HCT116 (cell line): ENCODE data around the gene PDHX. TPM values are rescaled to one million over a fixed set of nuclear protein-coding genes. Genes with fewer than 3 reads are reported as not detected.
"Not testable (repeated sequence)": the region's sequence is repeated elsewhere in the genome, so short reads cannot be mapped to it uniquely, and the experiment has no call there.

Experiments used
- ATAC-seq: fragments of 200-7000 bp; cut with Tn5 transposase; 2 replicates; pipeline ENCODE4 v1.9.1; 2020; ENCODE audit warnings: mild to moderate bottlenecking, moderate library complexity
- BruUV-seq: library from RNA; stranded (reverse); fragments of 400-500 nt; replicated peaks from 2 replicates; lab custom pipeline; 2021; lab: Mats Ljungman, UMichigan
- CTCF ChIA-PET: fragments of 300-600 bp; sonication (Branson Sonifier 250); formaldehyde crosslinking; loops from one replicate; lab custom pipeline; 2021; ENCODE audit warnings: antibody characterized with exemption; lab: Charles Lee
- POLR2A ChIA-PET: fragments of 300-600, 350-600 bp; sonication (Branson Sonifier 250); formaldehyde crosslinking; loops from one replicate; lab custom pipeline; 2021; ENCODE audit warnings: antibody characterized with exemption; lab: Charles Lee
- RAD21 ChIA-PET, 2 experiments: fragments of 300-600 bp; sonication (Branson Sonifier 250); formaldehyde crosslinking; loops; one replicate each; lab custom pipeline; 2023; ENCODE audit warnings: low total read pairs in 2 of 2; ENCODE audit not compliant: uncharacterized antibody in 2 of 2, unreplicated experiment in 2 of 2, low non-redundant PET in 1 of 2; lab: Charles Lee
- DNase-seq: peaks from one replicate; pipeline ENCODE4 v3.0.0-alpha.2; 2010; ENCODE audit warnings: low read depth, low spot score
- H2AFZ ChIP-seq: fragments of 200-600 bp; shearing (Covaris generic), sonication (generic); 2 replicates; pipeline ENCODE4 v1.6.1; 2017; ENCODE audit warnings: low read depth, mixed run types, mixed read lengths, antibody characterized with exemption, low read length; ENCODE audit not compliant: poor library complexity, severe bottlenecking
- H3K27ac ChIP-seq: 2 replicates; pipeline ENCODE4 v1.5.1; 2012; ENCODE audit warnings: low read depth, low read length
- H3K27me3 ChIP-seq: fragments of 200-600 bp; sonication (generic); 2 replicates; pipeline ENCODE4 v1.6.1; 2016; ENCODE audit warnings: mixed run types, low read length, mixed read lengths; ENCODE audit not compliant: insufficient read depth
- H3K36me3 ChIP-seq, 2 experiments: fragments of 200-500 bp in 1 of 2; fragments of 200-600 bp in 1 of 2; sonication (Bioruptor generic) in 1 of 2; sonication (generic) in 1 of 2; 2 replicates each; pipeline versions ENCODE4 v1.5.1 to v1.6.1; 2014 to 2016; ENCODE audit warnings: low read length in 2 of 2, inconsistent platforms in 1 of 2, mixed read lengths in 1 of 2, mixed run types in 1 of 2; ENCODE audit not compliant: insufficient read depth in 2 of 2, control insufficient read depth in 1 of 2
- H3K4me1 ChIP-seq, 2 experiments: fragments of 200-600 bp in 1 of 2; sonication (generic) in 1 of 2; 2 replicates each; pipeline versions ENCODE4 v1.5.1 to v1.6.1; 2012 to 2017; ENCODE audit warnings: low read length in 2 of 2, inconsistent platforms in 1 of 2, mild to moderate bottlenecking in 1 of 2, mixed read lengths in 1 of 2, mixed run types in 1 of 2, moderate library complexity in 1 of 2; ENCODE audit not compliant: insufficient read depth in 2 of 2, control insufficient read depth in 1 of 2
- H3K4me2 ChIP-seq: fragments of 200-600 bp; sonication (generic); 2 replicates; pipeline ENCODE4 v1.6.1; 2017; ENCODE audit warnings: mixed run types, low read length, mixed read lengths
- H3K4me3 ChIP-seq, 2 experiments: fragments of 200-600 bp in 1 of 2; sonication (generic) in 1 of 2; replicated peaks in 1 of 2; 2 replicates each; pipeline ENCODE4 v1.5.1; 2011 to 2016; ENCODE audit warnings: low read length in 2 of 2, control low read depth in 1 of 2, low read depth in 1 of 2, mild to moderate bottlenecking in 1 of 2, mixed read lengths in 1 of 2, mixed run types in 1 of 2
- H3K79me2 ChIP-seq: fragments of 200-600 bp; sonication (generic); 2 replicates; pipeline ENCODE4 v1.6.1; 2017; ENCODE audit warnings: mild to moderate bottlenecking, mixed run types, low read length, moderate library complexity, mixed read lengths; ENCODE audit not compliant: insufficient read depth
- H3K9ac ChIP-seq: fragments of 200-600 bp; sonication (generic); 2 replicates; pipeline ENCODE4 v1.6.1; 2016; ENCODE audit warnings: low read length, mixed read lengths
- H3K9me2 ChIP-seq: fragments of 200-600 bp; sonication (generic), shearing (Covaris generic); 2 replicates; pipeline ENCODE4 v1.6.1; 2017; ENCODE audit warnings: mixed run types, mild to moderate bottlenecking, moderate library complexity; ENCODE audit not compliant: insufficient read depth
- H3K9me3 ChIP-seq, 2 experiments: fragments of 200-500 bp in 1 of 2; fragments of 200-600 bp in 1 of 2; sonication (Bioruptor generic) in 1 of 2; sonication (generic) in 1 of 2; 2 replicates each; pipeline ENCODE4 v1.6.1; 2014 to 2017; ENCODE audit warnings: low read length in 2 of 2, mixed read lengths in 2 of 2, inconsistent platforms in 1 of 2, low read depth in 1 of 2, mild to moderate bottlenecking in 1 of 2, mixed run types in 1 of 2, moderate library complexity in 1 of 2; ENCODE audit not compliant: control insufficient read depth in 1 of 2, insufficient read depth in 1 of 2
- H4K20me1 ChIP-seq: fragments of 200-600 bp; sonication (generic), shearing (Covaris generic); 2 replicates; pipeline ENCODE4 v1.6.1; 2017; ENCODE audit warnings: mixed run types, mild to moderate bottlenecking, moderate library complexity; ENCODE audit not compliant: insufficient read depth
- CBX3 ChIP-seq: IDR thresholded peaks from 2 replicates; pipeline ENCODE4 v1.6.1; 2012; ENCODE audit warnings: low read depth
- CEBPB ChIP-seq: IDR thresholded peaks from 2 replicates; pipeline ENCODE4 v1.6.1; 2012; ENCODE audit warnings: low read depth
- EGR1 ChIP-seq: IDR thresholded peaks from 2 replicates; pipeline ENCODE4 v1.6.1; 2012; ENCODE audit warnings: low read depth
- FOSL1 ChIP-seq: IDR thresholded peaks from 2 replicates; pipeline ENCODE4 v1.6.1; 2012; ENCODE audit warnings: low read depth
- JUND ChIP-seq: IDR thresholded peaks from 2 replicates; pipeline ENCODE4 v1.6.1; 2012
- POLR2A ChIP-seq: IDR thresholded peaks from 2 replicates; pipeline ENCODE4 v1.7.0; 2011; ENCODE audit warnings: borderline replicate concordance; ENCODE audit not compliant: insufficient read depth, insufficient read length; ENCODE audit errors: extremely low read depth
- POLR2AphosphoS5 ChIP-seq: IDR thresholded peaks from 2 replicates; pipeline ENCODE4 v1.6.1; 2011; ENCODE audit warnings: mild to moderate bottlenecking, low read depth, low read length, moderate library complexity
- SIN3A ChIP-seq: IDR thresholded peaks from 2 replicates; pipeline ENCODE4 v1.6.1; 2012; ENCODE audit warnings: low read depth
- SRF ChIP-seq: IDR thresholded peaks from 2 replicates; pipeline ENCODE4 v1.6.1; 2012; ENCODE audit warnings: low read depth
- TCF7L2 ChIP-seq: IDR thresholded peaks from 2 replicates; pipeline ENCODE4 v1.7.0; 2011; ENCODE audit warnings: borderline replicate concordance, inconsistent platforms; ENCODE audit not compliant: insufficient read depth, insufficient read length; ENCODE audit errors: extremely low read depth
- YY1 ChIP-seq: IDR thresholded peaks from 2 replicates; pipeline ENCODE4 v1.6.1; 2011; ENCODE audit warnings: low read length, low read depth, moderate library complexity, mild to moderate bottlenecking; ENCODE audit not compliant: insufficient replicate concordance; ENCODE audit errors: extremely low read depth
- ZFX ChIP-seq: fragments of 450-650 bp; IDR thresholded peaks from 2 replicates; pipeline ENCODE4 v1.6.1; 2017
- ZNF274 ChIP-seq: fragments of 200-500 bp; sonication (Bioruptor generic); IDR thresholded peaks from 2 replicates; pipeline ENCODE4 v1.6.1; 2014; ENCODE audit warnings: mild to moderate bottlenecking, low read depth, low read length, inconsistent platforms
- intact Hi-C: fragments of 100-400 bp; cut with micrococcal nuclease; formaldehyde crosslinking; loops from 2 replicates; pipeline ENCODE4 v1.10.0; 2022
- total RNA-seq: library from RNA; stranded (reverse); gene quantifications from one replicate; pipeline ENCODE4 v1.2.1, GENCODE V29; 2021; ENCODE audit not compliant: unreplicated experiment
- TF ChIP-seq, protein P1 (sequence below): IDR thresholded peaks from 2 replicates; pipeline ENCODE4 v1.6.1; 2012; ENCODE audit warnings: low read depth

Gene PDHX
- total RNA-seq, 1 experiment from 2014 or later = 36.6 TPM

GRCh38 chr11:34893416-34893815 lies 23.0 kb upstream of the PDHX start:
- no peaks in the 10 kb centered on the region for H4K20me1 ChIP-seq
- peaks cover 8% of the 10 kb centered on the region; the same call in 1 of the 2 replicates for H3K79me2 ChIP-seq
- no peak overlapping the region for H3K9ac ChIP-seq
- H3K36me3 ChIP-seq = no peaks in the 10 kb centered on the region; a peak in 1 of 4 replicates
- ChIA-PET POLR2A (no interaction called here), RAD21 (interaction anchor here in 1 of 2 experiments (1.0 kb wide), 1 partner anchor 103 kb away, joined by 4 read pairs; no protein-coding TSS in a partner anchor), CTCF (interaction anchor here (0.7 to 3.2 kb wide), 6 partner anchors 24 to 527 kb away, joined by 3 to 41 read pairs (median 5); partner anchors contain the start of gene ELF5)
- no peak for DNase-seq
- H3K4me2 ChIP-seq = no peak overlapping the region
- no peak overlapping the region for H3K4me3 ChIP-seq
- no TSS peak for BruUV-seq
- peaks cover 5 to 10% of the 10 kb centered on the region in 2 experiments; a peak in 2 of 4 replicates for H3K4me1 ChIP-seq
- ATAC-seq = no peak
- H3K27ac ChIP-seq = no peak overlapping the region
- H3K9me2 ChIP-seq = no peaks in the 10 kb centered on the region
- no peaks in the 10 kb centered on the region for H3K27me3 ChIP-seq
- TF ChIP-seq, protein P1, sequence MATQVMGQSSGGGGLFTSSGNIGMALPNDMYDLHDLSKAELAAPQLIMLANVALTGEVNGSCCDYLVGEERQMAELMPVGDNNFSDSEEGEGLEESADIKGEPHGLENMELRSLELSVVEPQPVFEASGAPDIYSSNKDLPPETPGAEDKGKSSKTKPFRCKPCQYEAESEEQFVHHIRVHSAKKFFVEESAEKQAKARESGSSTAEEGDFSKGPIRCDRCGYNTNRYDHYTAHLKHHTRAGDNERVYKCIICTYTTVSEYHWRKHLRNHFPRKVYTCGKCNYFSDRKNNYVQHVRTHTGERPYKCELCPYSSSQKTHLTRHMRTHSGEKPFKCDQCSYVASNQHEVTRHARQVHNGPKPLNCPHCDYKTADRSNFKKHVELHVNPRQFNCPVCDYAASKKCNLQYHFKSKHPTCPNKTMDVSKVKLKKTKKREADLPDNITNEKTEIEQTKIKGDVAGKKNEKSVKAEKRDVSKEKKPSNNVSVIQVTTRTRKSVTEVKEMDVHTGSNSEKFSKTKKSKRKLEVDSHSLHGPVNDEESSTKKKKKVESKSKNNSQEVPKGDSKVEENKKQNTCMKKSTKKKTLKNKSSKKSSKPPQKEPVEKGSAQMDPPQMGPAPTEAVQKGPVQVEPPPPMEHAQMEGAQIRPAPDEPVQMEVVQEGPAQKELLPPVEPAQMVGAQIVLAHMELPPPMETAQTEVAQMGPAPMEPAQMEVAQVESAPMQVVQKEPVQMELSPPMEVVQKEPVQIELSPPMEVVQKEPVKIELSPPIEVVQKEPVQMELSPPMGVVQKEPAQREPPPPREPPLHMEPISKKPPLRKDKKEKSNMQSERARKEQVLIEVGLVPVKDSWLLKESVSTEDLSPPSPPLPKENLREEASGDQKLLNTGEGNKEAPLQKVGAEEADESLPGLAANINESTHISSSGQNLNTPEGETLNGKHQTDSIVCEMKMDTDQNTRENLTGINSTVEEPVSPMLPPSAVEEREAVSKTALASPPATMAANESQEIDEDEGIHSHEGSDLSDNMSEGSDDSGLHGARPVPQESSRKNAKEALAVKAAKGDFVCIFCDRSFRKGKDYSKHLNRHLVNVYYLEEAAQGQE = no peak
- TF ChIP-seq CEBPB = no peak
- no peak for TF ChIP-seq FOSL1
- TF ChIP-seq POLR2AphosphoS5 = no peak
- TF ChIP-seq SRF = no peak
- TF ChIP-seq ZNF274 = no peak
- TF ChIP-seq EGR1 = no peak
- no peak for TF ChIP-seq TCF7L2
- TF ChIP-seq CBX3 = no peak
- TF ChIP-seq JUND = no peak
- no peak for TF ChIP-seq ZFX
- no peak for TF ChIP-seq YY1
- no peak for TF ChIP-seq POLR2A
- no peak for TF ChIP-seq SIN3A
- intact Hi-C loops = loop anchor here (5.0 to 10.0 kb wide), 5 partner anchors 239 to 1089 kb away; no protein-coding TSS in a partner anchor
- no peaks in the 10 kb centered on the region for H3K9me3 ChIP-seq
- H2AFZ ChIP-seq = no peak overlapping the region

DNA sequence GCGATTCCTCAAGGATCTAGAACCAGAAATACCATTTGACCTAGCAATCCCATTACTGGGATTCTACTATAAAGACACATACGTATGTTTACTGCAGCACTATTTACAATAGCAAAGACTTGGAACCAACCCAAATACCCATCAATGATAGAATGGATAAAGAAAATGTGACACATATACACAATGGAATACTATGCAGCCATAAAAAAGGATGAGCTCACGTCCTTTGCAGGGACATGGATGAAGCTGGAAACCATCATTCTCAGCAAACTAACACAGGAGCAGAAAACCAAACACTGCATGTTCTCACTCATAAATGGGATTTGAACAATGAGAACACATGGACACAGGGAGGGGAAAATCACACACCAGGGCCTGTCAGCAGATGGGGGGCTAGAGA lies 20.2 kb upstream of the PDHX start:
- H3K36me3 ChIP-seq, H2AFZ ChIP-seq, H3K9me2 ChIP-seq, ATAC-seq, H3K4me2 ChIP-seq, H3K27me3 ChIP-seq, CTCF ChIA-PET, BruUV-seq, RAD21 ChIA-PET, H3K9ac ChIP-seq, H3K79me2 ChIP-seq, H3K27ac ChIP-seq, H3K9me3 ChIP-seq, H3K4me3 ChIP-seq, POLR2A ChIA-PET, H3K4me1 ChIP-seq, H4K20me1 ChIP-seq, DNase-seq: not testable (repeated sequence)
- intact Hi-C loops = loop anchor here (10.0 kb wide), 4 partner anchors 241 to 1091 kb away; no protein-coding TSS in a partner anchor
